Measurements from ENCODE around the gene TPK1.

Gene TPK1

GRCh38 chr7:144517749-144518148, 318.1 kb downstream of the TPK1 start:
- Histone ChIP-seq H3K4me1 (ENCODE audit: control insufficient read depth, insufficient read depth, low read length) (peaks cover 2% of the 10 kb centered on the region; the same call in 1 of the 2 replicates), H3K4me3 (ENCODE audit: low read depth, low read length) (no peak overlapping the region), H3K9ac (ENCODE audit: low read depth, low read length) (no peak overlapping the region), H3K9me3 (ENCODE audit: control insufficient read depth, insufficient read depth, low read length) (no peaks in the 10 kb centered on the region), H3K36me3 (ENCODE audit: control insufficient read depth, insufficient read depth, low read length) (no peaks in the 10 kb centered on the region), H3K27me3 (ENCODE audit: control insufficient read depth, insufficient read depth, low read length) (no peaks in the 10 kb centered on the region), H3K27ac (ENCODE audit: low read depth, low read length) (no peak overlapping the region)

GRCh38 chr7:144516729-144517525, 318.9 kb downstream of the TPK1 start:
- Histone ChIP-seq H3K4me3 (ENCODE audit: low read depth, low read length) (no peak overlapping the region), H3K36me3 (ENCODE audit: control insufficient read depth, insufficient read depth, low read length) (no peaks in the 10 kb centered on the region), H3K9me3 (ENCODE audit: control insufficient read depth, insufficient read depth, low read length) (no peaks in the 10 kb centered on the region), H3K4me1 (ENCODE audit: control insufficient read depth, insufficient read depth, low read length) (peaks cover 2% of the 10 kb centered on the region; the same call in 1 of the 2 replicates), H3K27ac (ENCODE audit: low read depth, low read length) (no peak overlapping the region), H3K27me3 (ENCODE audit: control insufficient read depth, insufficient read depth, low read length) (no peaks in the 10 kb centered on the region), H3K9ac (ENCODE audit: low read depth, low read length) (no peak overlapping the region)

GRCh38 chr7:144513334-144513733, 322.5 kb downstream of the TPK1 start:
- Histone ChIP-seq H3K27me3 (ENCODE audit: control insufficient read depth, insufficient read depth, low read length) (no peaks in the 10 kb centered on the region), H3K4me1 (ENCODE audit: control insufficient read depth, insufficient read depth, low read length) (peaks cover 2% of the 10 kb centered on the region; the same call in 1 of the 2 replicates), H3K27ac (ENCODE audit: low read depth, low read length) (no peak overlapping the region), H3K9ac (ENCODE audit: low read depth, low read length) (no peak overlapping the region), H3K9me3 (ENCODE audit: control insufficient read depth, insufficient read depth, low read length) (no peaks in the 10 kb centered on the region), H3K36me3 (ENCODE audit: control insufficient read depth, insufficient read depth, low read length) (no peaks in the 10 kb centered on the region), H3K4me3 (ENCODE audit: low read depth, low read length) (no peak overlapping the region)

GRCh38 chr7:144510621-144511020, 325.2 kb downstream of the TPK1 start:
- Histone ChIP-seq H3K27ac (ENCODE audit: low read depth, low read length) (no peak overlapping the region), H3K9ac (ENCODE audit: low read depth, low read length) (no peak overlapping the region), H3K27me3 (ENCODE audit: control insufficient read depth, insufficient read depth, low read length) (no peaks in the 10 kb centered on the region), H3K9me3 (ENCODE audit: control insufficient read depth, insufficient read depth, low read length) (0 out of 2 replicates have a peak, but pooled peaks cover 2% of the 10 kb centered on the region), H3K36me3 (ENCODE audit: control insufficient read depth, insufficient read depth, low read length) (no peaks in the 10 kb centered on the region), H3K4me3 (ENCODE audit: low read depth, low read length) (no peak overlapping the region), H3K4me1 (ENCODE audit: control insufficient read depth, insufficient read depth, low read length) (peaks cover 2% of the 10 kb centered on the region; the same call in 1 of the 2 replicates)

- H3K27me3 ChIP-seq (ENCODE audit: control insufficient read depth, insufficient read depth, low read length), result no peaks in the 10 kb centered on the region
- no peaks in the 10 kb centered on the region for H3K4me1 ChIP-seq (ENCODE audit: control insufficient read depth, insufficient read depth, low read length)
- H3K36me3 ChIP-seq (ENCODE audit: control insufficient read depth, insufficient read depth, low read length), result no peaks in the 10 kb centered on the region
- no peak overlapping the region for H3K9ac ChIP-seq (ENCODE audit: low read depth, low read length)
- H3K27ac ChIP-seq (ENCODE audit: low read depth, low read length), result no peak overlapping the region
- no peak overlapping the region for H3K4me3 ChIP-seq (ENCODE audit: low read depth, low read length)
- 0 out of 2 replicates have a peak, but pooled peaks cover 4% of the 10 kb centered on the region for H3K9me3 ChIP-seq (ENCODE audit: control insufficient read depth, insufficient read depth, low read length)
Measured at GRCh38 chr7:144508702-144509101, 327.2 kb downstream of the TPK1 start.

- Histone ChIP-seq H3K9me3 (ENCODE audit: control insufficient read depth, insufficient read depth, low read length) (0 out of 2 replicates have a peak, but pooled peaks cover 4% of the 10 kb centered on the region), H3K27me3 (ENCODE audit: control insufficient read depth, insufficient read depth, low read length) (no peaks in the 10 kb centered on the region), H3K4me1 (ENCODE audit: control insufficient read depth, insufficient read depth, low read length) (no peaks in the 10 kb centered on the region), H3K27ac (ENCODE audit: low read depth, low read length) (no peak overlapping the region), H3K4me3 (ENCODE audit: low read depth, low read length) (no peak overlapping the region), H3K36me3 (ENCODE audit: control insufficient read depth, insufficient read depth, low read length) (no peaks in the 10 kb centered on the region), H3K9ac (ENCODE audit: low read depth, low read length) (no peak overlapping the region)
Measured at GRCh38 chr7:144503215-144503614, 332.6 kb downstream of the TPK1 start.

- no peak overlapping the region for H3K27ac ChIP-seq (ENCODE audit: low read depth, low read length)
Measured at GRCh38 chr7:144500225-144500624, 335.6 kb downstream of the TPK1 start.

GRCh38 chr7:144497282-144497681, 338.6 kb downstream of the TPK1 start:
- H3K4me1 ChIP-seq (ENCODE audit: control insufficient read depth, insufficient read depth, low read length), result no peaks in the 10 kb centered on the region
- no peak overlapping the region for H3K4me3 ChIP-seq (ENCODE audit: low read depth, low read length)
- H3K27me3 ChIP-seq (ENCODE audit: control insufficient read depth, insufficient read depth, low read length), result no peaks in the 10 kb centered on the region
- no peaks in the 10 kb centered on the region for H3K9me3 ChIP-seq (ENCODE audit: control insufficient read depth, insufficient read depth, low read length)
- H3K27ac ChIP-seq (ENCODE audit: low read depth, low read length), result no peak overlapping the region
- H3K36me3 ChIP-seq (ENCODE audit: control insufficient read depth, insufficient read depth, low read length), result no peaks in the 10 kb centered on the region
- no peak overlapping the region for H3K9ac ChIP-seq (ENCODE audit: low read depth, low read length)

More at GRCh38 chr7:144500225-144500624, 335.6 kb downstream of the TPK1 start:
- Histone ChIP-seq H3K36me3 (ENCODE audit: control insufficient read depth, insufficient read depth, low read length) (no peaks in the 10 kb centered on the region), H3K27me3 (ENCODE audit: control insufficient read depth, insufficient read depth, low read length) (no peaks in the 10 kb centered on the region), H3K9ac (ENCODE audit: low read depth, low read length) (no peak overlapping the region), H3K9me3 (ENCODE audit: control insufficient read depth, insufficient read depth, low read length) (no peaks in the 10 kb centered on the region), H3K4me1 (ENCODE audit: control insufficient read depth, insufficient read depth, low read length) (no peaks in the 10 kb centered on the region), H3K4me3 (ENCODE audit: low read depth, low read length) (no peak overlapping the region)

- no peaks in the 10 kb centered on the region for H3K36me3 ChIP-seq (ENCODE audit: control insufficient read depth, insufficient read depth, low read length)
- no peaks in the 10 kb centered on the region for H3K9me3 ChIP-seq (ENCODE audit: control insufficient read depth, insufficient read depth, low read length)
- H3K4me3 ChIP-seq (ENCODE audit: low read depth, low read length), result no peak overlapping the region
- H3K27me3 ChIP-seq (ENCODE audit: control insufficient read depth, insufficient read depth, low read length), result no peaks in the 10 kb centered on the region
- no peak overlapping the region for H3K9ac ChIP-seq (ENCODE audit: low read depth, low read length)
- H3K27ac ChIP-seq (ENCODE audit: low read depth, low read length), result no peak overlapping the region
- H3K4me1 ChIP-seq (ENCODE audit: control insufficient read depth, insufficient read depth, low read length), result no peaks in the 10 kb centered on the region
Measured at GRCh38 chr7:144494355-144494754, 341.5 kb downstream of the TPK1 start.

GRCh38 chr7:144489504-144489903, 346.3 kb downstream of the TPK1 start:
- no peak overlapping the region for H3K4me3 ChIP-seq (ENCODE audit: low read depth, low read length)
- H3K36me3 ChIP-seq (ENCODE audit: control insufficient read depth, insufficient read depth, low read length), result no peaks in the 10 kb centered on the region
- no peak overlapping the region for H3K27ac ChIP-seq (ENCODE audit: low read depth, low read length)

GRCh38 chr7:144488977-144489376, 346.9 kb downstream of the TPK1 start:
- Histone ChIP-seq H3K9ac (ENCODE audit: low read depth, low read length) (no peak overlapping the region), H3K27me3 (ENCODE audit: control insufficient read depth, insufficient read depth, low read length) (no peaks in the 10 kb centered on the region), H3K36me3 (ENCODE audit: control insufficient read depth, insufficient read depth, low read length) (no peaks in the 10 kb centered on the region), H3K9me3 (ENCODE audit: control insufficient read depth, insufficient read depth, low read length) (no peaks in the 10 kb centered on the region), H3K4me1 (ENCODE audit: control insufficient read depth, insufficient read depth, low read length) (peaks cover 17% of the 10 kb centered on the region), H3K27ac (ENCODE audit: low read depth, low read length) (no peak overlapping the region), H3K4me3 (ENCODE audit: low read depth, low read length) (no peak overlapping the region)

More at GRCh38 chr7:144489504-144489903, 346.3 kb downstream of the TPK1 start:
- H3K9ac ChIP-seq (ENCODE audit: low read depth, low read length), result no peak overlapping the region
- H3K4me1 ChIP-seq (ENCODE audit: control insufficient read depth, insufficient read depth, low read length), result peaks cover 17% of the 10 kb centered on the region
- no peaks in the 10 kb centered on the region for H3K9me3 ChIP-seq (ENCODE audit: control insufficient read depth, insufficient read depth, low read length)
- no peaks in the 10 kb centered on the region for H3K27me3 ChIP-seq (ENCODE audit: control insufficient read depth, insufficient read depth, low read length)

Measured in HUES48 (cell line).